Inferior parietal cortex (tissue), 1 donor: ENCODE measurements around the gene ZNF799.
"Not testable (repeated sequence)": the region's sequence is repeated elsewhere in the genome, so short reads cannot be mapped to it uniquely, and the experiment has no call there.

Experiments
- DNase-seq: peaks from one replicate; pipeline ENCODE4 v3.0.0-alpha.2; 2016; ENCODE audit errors: extremely low spot score

Gene ZNF799

GRCh38 chr19:12364391-12365235 lies 36.5 kb downstream of the ZNF799 start:
- DNase-seq, result peak; percentile 5

GRCh38 chr19:12362236-12362635 lies 38.8 kb downstream of the ZNF799 start:
- DNase-seq, result not testable (repeated sequence)

GRCh38 chr19:12353375-12353774 lies 47.7 kb downstream of the ZNF799 start:
- no peak for DNase-seq

- DNase-seq, result no peak
These were observed 50.2 kb downstream of the ZNF799 start for GRCh38 chr19:12350890-12351197.

- no peak for DNase-seq
These were observed 50.7 kb downstream of the ZNF799 start for GRCh38 chr19:12350185-12350889.

GRCh38 chr19:12346896-12347295 lies 54.2 kb downstream of the ZNF799 start:
- DNase-seq, result no peak

- DNase-seq, result no peak
These were observed 55.9 kb downstream of the ZNF799 start for GRCh38 chr19:12345197-12345596.
